NT2/D1 (cell line): ENCODE measurements around the gene CRYBG1.

Experiments used
- DNase-seq: peaks from one replicate; pipeline ENCODE4 v3.0.0-alpha.2; 2011; ENCODE audit warnings: low read depth, low spot score
- H3K27me3 ChIP-seq: 2 replicates; pipeline ENCODE4 v1.6.0; 2011; ENCODE audit warnings: mild to moderate bottlenecking; ENCODE audit not compliant: insufficient read length, insufficient read depth
- H3K36me3 ChIP-seq: 2 replicates; pipeline ENCODE4 v1.6.1; 2011; ENCODE audit warnings: mild to moderate bottlenecking, low read length, mixed read lengths; ENCODE audit not compliant: insufficient read depth, insufficient read length
- H3K4me1 ChIP-seq: 2 replicates; pipeline ENCODE4 v1.5.1; 2011; ENCODE audit not compliant: insufficient read depth, insufficient read length
- H3K4me3 ChIP-seq: 2 replicates; pipeline ENCODE4 v1.5.1; 2011; ENCODE audit warnings: low read depth; ENCODE audit not compliant: insufficient read length
- H3K9ac ChIP-seq: 2 replicates; pipeline ENCODE4 v1.6.0; 2011; ENCODE audit warnings: low read depth; ENCODE audit not compliant: insufficient read length
- H3K9me3 ChIP-seq: 2 replicates; pipeline ENCODE4 v1.5.1; 2011; ENCODE audit warnings: mild to moderate bottlenecking, low read length; ENCODE audit not compliant: insufficient read depth
- SUZ12 ChIP-seq: IDR thresholded peaks from 2 replicates; pipeline ENCODE4 v1.6.1; 2011; ENCODE audit not compliant: insufficient read length, insufficient read depth; ENCODE audit errors: extremely low read depth
- YY1 ChIP-seq: IDR thresholded peaks from 2 replicates; pipeline ENCODE4 v1.6.1; 2011; ENCODE audit not compliant: insufficient read length, insufficient read depth
- ZNF274 ChIP-seq: IDR thresholded peaks from 2 replicates; pipeline ENCODE4 v1.6.1; 2011; ENCODE audit warnings: mild to moderate bottlenecking, low read depth, low read length

The CRYBG1 gene

DNA sequence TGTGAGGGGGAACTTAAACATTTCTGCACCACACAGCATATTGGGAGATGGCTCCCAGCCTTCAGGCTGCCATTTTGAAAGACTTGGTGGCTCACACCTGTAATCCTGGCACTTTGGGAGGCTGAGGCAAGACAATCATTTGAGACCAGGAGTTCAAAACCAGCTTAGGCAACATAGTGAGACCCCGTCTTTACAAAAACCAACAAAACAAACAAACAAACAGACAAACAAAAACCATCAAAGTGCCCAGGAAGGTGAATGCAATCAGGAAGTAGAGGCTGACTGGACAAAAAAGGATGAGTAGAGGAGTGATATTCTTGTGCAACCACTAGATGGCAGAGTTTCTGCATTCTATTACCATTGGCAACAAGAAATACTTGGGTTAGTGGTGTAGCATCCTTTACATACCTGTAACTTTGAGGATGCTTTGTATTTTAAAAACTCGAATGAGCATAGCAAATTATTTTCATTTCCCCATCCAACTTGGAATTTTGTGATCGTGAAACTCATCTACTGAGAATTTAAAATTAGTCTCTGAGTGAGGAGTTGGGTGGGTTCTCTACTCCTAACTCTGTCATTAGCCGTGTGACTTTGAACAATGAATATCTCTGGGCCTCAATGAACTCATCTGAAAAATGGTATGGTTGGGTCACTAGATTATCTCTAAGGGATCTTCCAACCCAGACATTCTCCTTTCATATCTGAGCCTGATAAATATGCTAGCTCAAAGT is 84.4 kb downstream of the CRYBG1 start:
- Histone ChIP-seq H3K4me1 (no peaks in the 10 kb centered on the region), H3K9ac (no peak overlapping the region), H3K36me3 (no peaks in the 10 kb centered on the region), H3K9me3 (no peaks in the 10 kb centered on the region), H3K4me3 (no peak overlapping the region), H3K27me3 (no peaks in the 10 kb centered on the region)
- no peak for DNase-seq
- TF ChIP-seq YY1: no peak
- TF ChIP-seq SUZ12: no peak
- no peak for TF ChIP-seq ZNF274

DNA sequence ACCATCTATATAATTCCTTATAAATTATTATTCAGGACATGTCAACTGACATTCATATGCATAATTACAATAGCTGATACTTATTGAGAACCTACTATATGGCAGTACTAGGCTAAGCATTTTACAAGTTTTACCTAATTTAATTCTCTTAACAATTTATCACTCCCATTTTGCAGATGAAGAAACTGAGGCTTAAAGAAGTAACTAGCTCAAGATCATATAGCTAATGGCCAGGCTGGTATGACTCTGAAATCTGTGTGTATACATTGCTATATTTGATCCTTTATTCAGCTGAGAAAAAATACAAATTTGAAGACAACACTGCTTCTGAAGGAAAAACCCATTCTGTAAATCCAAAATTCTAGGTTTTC is 85.0 kb downstream of the CRYBG1 start:
- no peak for DNase-seq
- H3K36me3 ChIP-seq: no peaks in the 10 kb centered on the region
- TF ChIP-seq SUZ12: no peak
- H3K4me1 ChIP-seq: no peaks in the 10 kb centered on the region
- no peaks in the 10 kb centered on the region for H3K9me3 ChIP-seq
- no peaks in the 10 kb centered on the region for H3K27me3 ChIP-seq
- H3K4me3 ChIP-seq: no peak overlapping the region
- H3K9ac ChIP-seq: no peak overlapping the region

DNA sequence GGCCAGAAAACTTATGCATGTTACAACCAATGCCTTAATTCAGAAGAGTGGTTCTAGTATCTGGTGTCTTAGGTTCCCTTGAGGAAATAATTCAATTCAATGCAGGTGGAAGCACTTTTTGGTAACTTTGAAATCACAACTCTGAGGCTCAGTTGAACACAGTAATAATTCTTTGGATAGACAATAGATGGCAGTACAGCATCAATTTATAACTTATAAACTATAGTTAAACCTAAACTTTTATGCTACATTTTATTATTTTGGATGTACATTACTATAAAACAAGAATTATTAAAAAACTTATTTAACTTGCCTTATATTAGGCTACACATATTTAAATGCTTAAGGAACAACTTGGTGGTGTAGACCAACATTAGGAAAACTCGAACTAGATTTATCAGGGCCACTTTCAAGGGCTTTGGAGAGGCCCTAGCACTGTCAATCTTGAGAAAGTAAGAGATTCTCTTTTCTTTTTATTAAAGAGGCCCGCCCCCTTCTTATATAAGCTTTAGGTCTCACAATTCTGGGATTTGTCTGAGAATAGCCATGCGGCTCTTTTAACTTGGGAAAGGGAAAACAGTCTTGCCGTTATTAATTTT is 85.9 kb downstream of the CRYBG1 start:
- Histone ChIP-seq H3K9me3 (no peaks in the 10 kb centered on the region), H3K36me3 (no peaks in the 10 kb centered on the region), H3K9ac (no peak overlapping the region), H3K27me3 (no peaks in the 10 kb centered on the region), H3K4me3 (no peak overlapping the region), H3K4me1 (no peaks in the 10 kb centered on the region)
- no peak for DNase-seq
- TF ChIP-seq SUZ12 (no peak), ZNF274 (no peak), YY1 (no peak)

DNA sequence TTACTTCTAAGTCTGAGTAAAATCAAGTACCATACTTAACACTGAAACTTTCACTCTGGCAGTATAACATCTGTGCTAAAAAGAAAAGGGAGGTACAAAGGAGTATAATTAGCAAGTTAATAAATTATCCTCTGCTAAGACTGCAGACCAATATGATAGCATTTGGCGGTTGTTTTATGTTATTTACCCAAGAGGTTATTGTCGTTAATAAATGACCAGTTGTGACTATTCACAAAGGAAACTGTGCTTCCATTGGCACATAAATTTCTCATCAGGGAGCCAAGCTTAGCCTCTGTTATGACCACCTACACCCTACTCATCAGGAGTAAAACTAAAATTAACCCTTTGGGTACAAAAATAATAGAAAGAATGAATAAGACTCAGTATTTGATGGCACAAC is 86.5 kb downstream of the CRYBG1 start:
- no peaks in the 10 kb centered on the region for H3K27me3 ChIP-seq

DNA sequence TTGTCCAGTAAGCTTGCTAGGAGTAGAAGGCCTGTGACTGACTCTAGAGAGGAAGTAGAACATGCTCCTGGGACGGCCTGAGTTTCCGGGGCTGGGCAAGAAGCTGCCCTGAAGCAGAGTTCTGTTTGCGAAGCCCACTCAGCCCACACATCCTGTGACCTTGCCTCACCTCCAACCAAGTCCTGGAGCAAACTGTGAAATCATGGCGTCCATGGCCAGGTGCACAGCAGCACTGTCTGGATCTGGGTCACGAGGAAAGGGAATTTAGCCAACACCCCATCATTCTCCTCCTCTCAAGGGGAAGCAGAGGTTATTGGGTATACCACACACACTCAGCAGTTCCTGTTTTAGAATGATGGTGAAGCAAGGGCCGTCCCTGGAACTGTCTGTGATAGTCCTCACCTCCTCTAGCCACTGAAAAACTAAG is 87.5 kb downstream of the CRYBG1 start:
- DNase-seq: no peak
- TF ChIP-seq ZNF274: no peak
- no peak for TF ChIP-seq SUZ12
- TF ChIP-seq YY1: no peak
- H3K9ac ChIP-seq: no peak overlapping the region

More for the DNA sequence above, 86.5 kb downstream of the CRYBG1 start:
- Histone ChIP-seq H3K9me3 (no peaks in the 10 kb centered on the region), H3K4me1 (no peaks in the 10 kb centered on the region), H3K9ac (no peak overlapping the region), H3K4me3 (no peak overlapping the region), H3K36me3 (no peaks in the 10 kb centered on the region)
- TF ChIP-seq ZNF274 (no peak), YY1 (no peak), SUZ12 (no peak)
- no peak for DNase-seq

DNA sequence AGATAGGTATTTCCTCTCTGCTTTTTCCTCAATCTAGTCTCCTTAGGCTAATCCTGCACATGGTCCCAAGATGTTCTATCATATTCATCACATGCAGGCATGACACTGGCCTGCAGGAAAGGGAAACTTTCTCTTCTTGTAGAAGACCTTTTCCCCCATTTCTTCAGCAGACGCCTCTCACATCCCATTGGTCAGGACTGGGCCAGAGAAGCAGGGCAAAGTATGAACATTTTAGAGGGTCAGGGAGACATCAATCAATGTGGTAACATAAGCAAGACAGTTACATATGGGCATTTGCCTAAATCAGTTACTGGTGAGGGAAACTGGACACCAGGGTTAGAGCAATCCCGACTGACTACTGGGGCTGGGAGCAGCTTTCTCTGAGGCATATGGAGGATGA is 90.1 kb downstream of the CRYBG1 start:
- Histone ChIP-seq H3K36me3 (no peaks in the 10 kb centered on the region), H3K9ac (no peak overlapping the region), H3K27me3 (no peaks in the 10 kb centered on the region), H3K4me1 (no peaks in the 10 kb centered on the region), H3K9me3 (no peaks in the 10 kb centered on the region), H3K4me3 (no peak overlapping the region)
- no peak for DNase-seq
- TF ChIP-seq YY1 (no peak), SUZ12 (no peak)

More for the DNA sequence above, 87.5 kb downstream of the CRYBG1 start:
- Histone ChIP-seq H3K4me3 (no peak overlapping the region), H3K27me3 (no peaks in the 10 kb centered on the region), H3K9me3 (no peaks in the 10 kb centered on the region), H3K36me3 (no peaks in the 10 kb centered on the region), H3K4me1 (no peaks in the 10 kb centered on the region)

DNA sequence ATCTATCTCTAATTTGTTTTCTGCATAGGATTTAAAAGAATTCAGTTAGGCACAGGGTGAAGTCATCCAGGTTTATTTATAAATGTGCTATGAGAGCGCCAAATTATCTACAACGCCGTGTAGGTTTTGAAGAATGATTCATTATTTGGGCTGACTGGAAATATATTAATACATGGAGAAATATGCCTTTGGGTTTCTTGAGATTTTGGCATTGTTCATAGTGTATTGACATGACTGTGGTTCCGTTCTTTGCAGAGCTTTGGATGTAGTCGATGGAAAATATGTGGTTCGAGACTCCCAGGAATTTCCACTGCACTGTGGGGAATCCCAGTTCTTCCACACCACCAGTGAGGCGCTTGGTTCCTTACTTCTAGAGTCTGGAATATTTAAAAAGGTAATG is 90.9 kb downstream of the CRYBG1 start:
- DNase-seq: no peak
- Histone ChIP-seq H3K4me3 (no peak overlapping the region), H3K9me3 (no peaks in the 10 kb centered on the region), H3K4me1 (no peaks in the 10 kb centered on the region), H3K9ac (no peak overlapping the region), H3K36me3 (no peaks in the 10 kb centered on the region), H3K27me3 (no peaks in the 10 kb centered on the region)
- TF ChIP-seq SUZ12 (no peak), YY1 (no peak), ZNF274 (no peak)

DNA sequence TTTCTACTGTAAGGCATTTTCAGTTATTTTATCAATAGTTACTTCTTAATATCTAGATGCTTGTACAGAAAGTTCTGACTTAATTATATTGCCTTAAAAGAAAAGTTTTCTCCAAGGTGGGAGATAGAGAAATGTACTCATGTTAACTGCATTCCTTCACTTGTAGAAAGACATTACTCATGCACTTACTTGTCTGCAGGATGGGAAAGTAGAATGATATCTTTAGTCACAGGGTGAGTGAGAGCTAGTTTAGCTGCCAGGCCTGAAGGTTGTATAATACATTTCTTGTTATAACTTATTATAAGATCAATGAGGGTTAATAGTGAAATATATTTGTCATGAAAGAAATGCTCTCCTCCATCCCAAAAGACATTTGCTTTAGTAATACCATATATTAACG is 92.1 kb downstream of the CRYBG1 start:
- Histone ChIP-seq H3K4me1 (no peaks in the 10 kb centered on the region), H3K27me3 (no peaks in the 10 kb centered on the region), H3K9ac (no peak overlapping the region), H3K36me3 (no peaks in the 10 kb centered on the region), H3K4me3 (no peak overlapping the region), H3K9me3 (no peaks in the 10 kb centered on the region)
- no peak for DNase-seq
- TF ChIP-seq YY1 (no peak), ZNF274 (no peak), SUZ12 (no peak)
